Breast epithelium (tissue), 4 donors: ENCODE measurements around the gene ARX. TPM values are rescaled to one million over a fixed set of nuclear protein-coding genes. Genes with fewer than 3 reads are reported as not detected.

Source experiments
- DNase-seq, 2 donors: peaks; one replicate each; pipeline ENCODE4 v3.0.0-alpha.2; 2019; ENCODE audit warnings: low spot score in 2 of 2
- H3K27ac ChIP-seq, 2 donors: fragments of 200-600 bp; sonication (generic) in 1 of 2; one replicate each; pipeline ENCODE4 v1.5.1; 2016 to 2019; ENCODE audit warnings: mild to moderate bottlenecking in 1 of 2
- H3K27me3 ChIP-seq, 2 donors: fragments of 200-600 bp; sonication (generic) in 1 of 2; one replicate each; pipeline versions ENCODE4 v1.5.1 to v1.6.0; 2017 to 2019; ENCODE audit warnings: control low read depth in 1 of 2, mild to moderate bottlenecking in 1 of 2
- H3K36me3 ChIP-seq: fragments of 200-600 bp; one replicate; pipeline ENCODE4 v1.5.1; 2019
- H3K4me1 ChIP-seq, 2 donors: fragments of 200-600 bp; sonication (generic); one replicate each; pipeline ENCODE4 v1.5.1; 2016 to 2019; ENCODE audit warnings: control low read depth in 1 of 2
- H3K4me3 ChIP-seq, 3 donors: fragments of 200-600 bp; sonication (generic); 1 replicate in 2 of 3; 2 replicates in 1 of 3; pipeline ENCODE4 v1.5.1; 2016 to 2019; ENCODE audit warnings: mild to moderate bottlenecking in 3 of 3, moderate library complexity in 2 of 3
- H3K9me3 ChIP-seq, 2 donors: fragments of 200-600 bp; sonication (generic) in 1 of 2; one replicate each; pipeline ENCODE4 v1.5.1; 2016 to 2019; ENCODE audit warnings: control low read depth in 1 of 2
- POLR2A ChIP-seq: fragments of 450-650 bp; IDR thresholded peaks from one replicate; pipeline ENCODE4 v1.6.1; 2016; ENCODE audit warnings: antibody characterized with exemption, mild to moderate bottlenecking, moderate library complexity
- POLR2AphosphoS5 ChIP-seq, 3 donors: sonication (generic); formaldehyde crosslinking; IDR thresholded peaks; one replicate each; pipeline ENCODE4 v1.6.1; 2017; ENCODE audit warnings: antibody characterized with exemption in 3 of 3
- intact Hi-C: fragments of 100-400 bp; cut with DNase I; formaldehyde crosslinking; loops from one replicate; pipeline ENCODE4 v1.15.1; 2023; ENCODE audit warnings: low total_unique reads
- total RNA-seq, 3 donors: library from RNA; depleted of rRNA; stranded (reverse); fragments of >200 nt; gene quantifications; one replicate each; pipeline ENCODE4 v1.1.0, GENCODE V29; 2016
- TF ChIP-seq, protein P1 (sequence below), 3 donors: fragments of 450-650 bp; IDR thresholded peaks; one replicate each; pipeline ENCODE4 v1.5.1; 2016 to 2017; ENCODE audit warnings: antibody characterized with exemption in 3 of 3, mild to moderate bottlenecking in 3 of 3, moderate library complexity in 3 of 3

Gene ARX
- total RNA-seq, 3 donors from 2014 or later = 0.33 TPM; not detected in 2

DNA sequence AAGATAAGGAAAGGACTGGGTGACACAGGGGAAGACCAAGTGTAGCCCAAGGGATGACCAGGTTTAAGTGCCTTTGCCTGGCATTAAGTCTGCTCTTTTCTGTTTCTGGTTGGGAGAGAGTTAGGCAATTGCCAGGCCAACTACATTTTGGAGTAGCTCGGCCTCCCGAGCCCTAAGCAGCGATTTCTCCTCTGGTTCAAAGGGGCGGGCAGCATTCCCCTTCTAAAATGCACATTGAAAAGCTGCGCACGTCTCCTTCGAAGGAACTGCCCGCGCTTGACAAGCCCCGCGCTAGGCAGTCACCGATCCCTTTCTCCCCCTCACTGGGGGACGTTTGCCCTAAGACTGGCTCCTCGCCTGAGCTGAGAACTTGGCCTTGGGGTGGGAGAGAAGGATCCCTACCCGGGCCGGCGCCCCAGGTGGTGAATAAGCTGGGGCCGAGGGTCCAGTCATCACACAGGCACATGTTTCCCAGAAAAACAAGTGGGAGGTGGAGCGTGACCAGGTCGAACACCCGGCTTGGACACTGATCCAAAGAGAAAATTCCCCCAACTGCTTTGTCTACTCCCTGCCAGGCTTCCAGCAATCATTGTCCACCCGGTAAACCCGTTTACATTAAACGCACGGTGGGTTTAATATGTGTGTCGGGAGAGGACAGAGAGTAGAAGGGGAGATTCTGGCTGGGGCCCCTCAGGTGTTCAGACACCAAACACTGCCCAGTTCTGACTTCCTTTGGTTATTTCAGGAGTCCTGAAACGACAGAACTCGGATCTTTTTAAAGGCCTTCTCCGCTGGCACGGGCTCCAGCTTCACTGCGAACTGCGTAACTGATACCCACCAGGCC lies 4.0 kb downstream of the ARX start:
- Histone ChIP-seq H3K4me1 (no peaks in the 10 kb centered on the region), H3K27me3 (peaks cover 5 to 96% of the 10 kb centered on the region in 2 donors), H3K36me3 (no peaks in the 10 kb centered on the region), H3K4me3 (no peak overlapping the region), H3K27ac (no peak overlapping the region), H3K9me3 (peaks cover 0 to 9% of the 10 kb centered on the region in 2 donors)
- DNase-seq = no peak
- TF ChIP-seq POLR2AphosphoS5 (IDR thresholded peaks at IDR 0.05) (no peak), POLR2A (no peak)
- TF ChIP-seq, protein P1, sequence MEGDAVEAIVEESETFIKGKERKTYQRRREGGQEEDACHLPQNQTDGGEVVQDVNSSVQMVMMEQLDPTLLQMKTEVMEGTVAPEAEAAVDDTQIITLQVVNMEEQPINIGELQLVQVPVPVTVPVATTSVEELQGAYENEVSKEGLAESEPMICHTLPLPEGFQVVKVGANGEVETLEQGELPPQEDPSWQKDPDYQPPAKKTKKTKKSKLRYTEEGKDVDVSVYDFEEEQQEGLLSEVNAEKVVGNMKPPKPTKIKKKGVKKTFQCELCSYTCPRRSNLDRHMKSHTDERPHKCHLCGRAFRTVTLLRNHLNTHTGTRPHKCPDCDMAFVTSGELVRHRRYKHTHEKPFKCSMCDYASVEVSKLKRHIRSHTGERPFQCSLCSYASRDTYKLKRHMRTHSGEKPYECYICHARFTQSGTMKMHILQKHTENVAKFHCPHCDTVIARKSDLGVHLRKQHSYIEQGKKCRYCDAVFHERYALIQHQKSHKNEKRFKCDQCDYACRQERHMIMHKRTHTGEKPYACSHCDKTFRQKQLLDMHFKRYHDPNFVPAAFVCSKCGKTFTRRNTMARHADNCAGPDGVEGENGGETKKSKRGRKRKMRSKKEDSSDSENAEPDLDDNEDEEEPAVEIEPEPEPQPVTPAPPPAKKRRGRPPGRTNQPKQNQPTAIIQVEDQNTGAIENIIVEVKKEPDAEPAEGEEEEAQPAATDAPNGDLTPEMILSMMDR (IDR thresholded peaks at IDR 0.05) = no peak
- intact Hi-C loops = no loop called here

DNA sequence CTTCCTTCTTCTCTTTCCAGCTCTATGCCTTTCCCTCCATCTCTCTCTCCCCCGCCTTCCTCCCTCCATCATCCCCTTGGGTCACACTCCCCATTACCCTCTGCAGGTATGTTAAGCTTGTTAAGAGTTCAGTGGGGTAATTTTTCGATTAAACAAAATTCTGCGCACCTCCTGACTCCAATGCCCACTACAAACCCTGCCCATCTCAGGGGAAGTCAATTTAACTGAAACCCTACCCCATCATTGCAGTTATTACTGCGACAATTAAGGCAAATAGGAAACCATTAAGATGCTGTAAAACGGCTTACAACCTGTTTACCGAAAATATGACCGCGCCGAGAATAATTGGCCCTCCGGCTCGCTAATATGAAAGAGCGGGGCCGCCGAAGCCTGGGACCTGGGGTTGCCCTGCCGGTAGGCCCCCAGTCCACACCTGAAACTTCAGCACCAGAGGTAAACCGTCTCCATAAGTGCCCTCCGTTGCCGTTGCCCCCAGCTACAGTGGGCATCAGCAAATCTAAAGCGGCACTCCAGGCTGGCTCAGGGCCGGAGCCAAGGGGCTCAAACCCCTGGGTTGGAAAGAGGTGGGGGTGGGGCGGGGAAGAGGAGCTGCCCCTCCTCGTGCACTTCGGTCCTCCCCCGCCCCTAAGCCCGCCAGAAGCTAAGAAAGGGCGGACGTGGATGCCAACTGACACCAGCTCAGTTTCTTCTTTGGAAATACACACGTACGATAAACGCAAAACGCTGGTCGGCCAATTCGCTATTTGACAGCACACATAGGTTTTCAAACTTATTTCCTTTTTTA lies 4.8 kb downstream of the ARX start:
- intact Hi-C loops = no loop called here
- H3K4me1 ChIP-seq = no peaks in the 10 kb centered on the region
- DNase-seq = no peak
- peaks cover 5 to 96% of the 10 kb centered on the region in 2 donors for H3K27me3 ChIP-seq
- H3K9me3 ChIP-seq = peaks cover 0 to 9% of the 10 kb centered on the region in 2 donors
- TF ChIP-seq, protein P1 (IDR thresholded peaks at IDR 0.05) = no peak
- TF ChIP-seq POLR2A = no peak
- no peak overlapping the region for H3K27ac ChIP-seq
- H3K4me3 ChIP-seq = no peak overlapping the region
- no peaks in the 10 kb centered on the region for H3K36me3 ChIP-seq

DNA sequence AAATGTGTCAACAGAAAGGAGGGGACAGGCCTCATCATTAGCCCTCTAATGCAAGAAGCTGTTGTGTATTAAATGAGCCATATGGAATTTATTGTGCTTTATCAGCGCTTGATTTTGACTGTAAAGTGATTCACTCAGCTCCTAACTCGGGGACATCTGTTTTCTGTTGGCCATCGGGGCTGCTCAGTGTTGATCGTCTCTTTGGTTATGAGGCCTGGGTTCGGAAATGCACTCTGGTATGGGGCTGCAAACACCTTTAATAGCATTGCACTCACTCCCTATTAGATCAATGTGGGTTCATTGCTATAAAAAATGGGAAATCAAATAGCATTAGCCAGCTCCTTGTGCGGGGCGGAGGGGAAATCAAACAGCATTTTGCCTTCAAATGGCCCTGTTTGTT lies 6.4 kb downstream of the ARX start:
- Histone ChIP-seq H3K9me3 (peaks cover 0 to 4% of the 10 kb centered on the region in 2 donors), H3K27me3 (peaks cover 3 to 96% of the 10 kb centered on the region in 2 donors), H3K4me1 (no peaks in the 10 kb centered on the region), H3K36me3 (no peaks in the 10 kb centered on the region), H3K27ac (no peak overlapping the region), H3K4me3 (no peak overlapping the region)
- intact Hi-C loops = no loop called here
- TF ChIP-seq, protein P1 (IDR thresholded peaks at IDR 0.05) = no peak
- TF ChIP-seq POLR2AphosphoS5 (IDR thresholded peaks at IDR 0.05) = no peak
- TF ChIP-seq POLR2A = no peak
- DNase-seq = no peak

DNA sequence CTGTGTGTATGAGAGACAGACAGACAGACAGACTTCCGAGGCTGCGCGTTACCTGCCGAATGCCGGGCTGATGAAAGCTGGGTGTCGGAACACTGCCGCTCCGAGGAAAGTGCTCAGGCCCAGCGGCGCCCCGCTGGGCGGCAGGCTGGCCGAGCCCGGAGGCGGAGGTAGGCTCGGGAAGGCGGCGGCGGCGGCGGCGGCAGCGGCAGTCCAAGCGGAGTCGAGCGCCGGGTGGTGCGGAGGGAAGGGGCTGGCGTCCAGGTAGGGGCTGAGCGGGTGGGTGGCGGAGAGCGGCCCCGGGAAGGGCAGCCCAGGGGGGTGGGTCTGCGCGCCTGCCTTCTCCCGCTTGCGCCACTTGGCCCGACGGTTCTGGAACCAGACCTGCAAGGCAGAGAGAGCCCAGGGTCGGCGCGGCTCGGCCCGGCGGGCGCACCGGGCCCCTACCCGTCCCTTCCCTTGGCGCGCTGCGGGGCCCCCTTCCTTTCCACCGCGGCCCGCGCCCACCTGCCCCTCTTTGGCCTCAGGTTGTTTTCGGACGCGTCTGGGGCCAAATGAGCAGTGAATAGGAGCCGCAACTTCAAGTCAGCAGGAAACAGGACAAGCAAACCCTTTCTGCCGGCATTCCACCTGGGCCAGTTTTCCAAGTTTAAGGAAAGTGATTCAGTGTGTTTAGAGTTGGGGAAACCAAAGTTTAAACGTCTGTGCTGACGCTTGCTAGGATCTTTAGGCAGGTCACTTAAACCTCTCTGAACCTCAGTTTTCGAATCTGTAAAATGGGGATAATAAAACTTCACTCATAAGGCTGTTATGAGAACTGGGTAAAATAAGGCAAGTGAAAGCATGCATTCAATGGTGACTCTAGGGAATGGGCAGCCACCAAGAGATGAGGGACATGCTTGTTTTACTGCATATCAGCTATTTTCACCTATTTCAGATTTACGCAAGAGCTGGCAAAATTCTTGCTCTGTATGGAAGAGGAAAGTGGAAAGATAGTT lies 8.4 kb downstream of the ARX start:
- Histone ChIP-seq H3K4me3 (peak overlapping the region in 1 of 3 donors; percentile 29), H3K36me3 (no peaks in the 10 kb centered on the region), H3K9me3 (no peaks in the 10 kb centered on the region), H3K4me1 (no peaks in the 10 kb centered on the region), H3K27me3 (peaks cover 3 to 99% of the 10 kb centered on the region in 2 donors), H3K27ac (no peak overlapping the region)
- intact Hi-C loops = no loop called here
- DNase-seq = no peak
- TF ChIP-seq, protein P1 (IDR thresholded peaks at IDR 0.05) = no peak
- TF ChIP-seq POLR2AphosphoS5 (IDR thresholded peaks at IDR 0.05) (no peak), POLR2A (no peak)
